Activated T-cell treated with anti-CD3 and anti-CD28 coated beads, Interleukin-2, amount 50 U/mL, for 72 hours (primary cell): ENCODE measurements around the gene ARHGAP25. TPM values are rescaled to one million over a fixed set of nuclear protein-coding genes. Genes with fewer than 3 reads are reported as not detected.
A peak's percentile ranks its signal among the peaks of the same experiment; 100 is the strongest.

Experiments used
- ATAC-seq, 2 donors: fragments of 150-1000 bp; cut with Tn5 transposase; replicated peaks in 1 of 2; 2 replicates each; pipeline ENCODE4 v1.10.0; 2021; ENCODE audit warnings: moderate library complexity in 2 of 2, mild to moderate bottlenecking in 1 of 2
- DNase-seq, 2 donors: peaks; one replicate each; pipeline ENCODE4 v3.0.0; 2021 to 2022; ENCODE audit warnings: mixed read lengths in 1 of 2
- H3K27ac Mint-ChIP-seq: one replicate; pipeline ENCODE4 v1.8.0; 2022; ENCODE audit warnings: mild to moderate bottlenecking, moderate library complexity, mixed read lengths
- H3K27me3 Mint-ChIP-seq: one replicate; pipeline ENCODE4 v1.8.0; 2022; ENCODE audit warnings: low read depth, mixed read lengths
- H3K36me3 Mint-ChIP-seq, 2 donors: one replicate each; pipeline ENCODE4 v1.8.0; 2022; ENCODE audit warnings: mixed read lengths in 2 of 2, mild to moderate bottlenecking in 1 of 2; ENCODE audit not compliant: insufficient read depth in 2 of 2
- H3K4me1 Mint-ChIP-seq: one replicate; pipeline ENCODE4 v1.8.0; 2022; ENCODE audit warnings: low read depth, mixed read lengths
- H3K4me3 Mint-ChIP-seq, 2 donors: one replicate each; pipeline ENCODE4 v1.8.0; 2022; ENCODE audit warnings: mild to moderate bottlenecking in 2 of 2, mixed read lengths in 2 of 2, moderate library complexity in 2 of 2
- H3K9me3 Mint-ChIP-seq, 2 donors: one replicate each; pipeline ENCODE4 v1.8.0; 2022; ENCODE audit warnings: mixed read lengths in 2 of 2
- total RNA-seq, 2 donors: library from RNA; stranded (reverse); gene quantifications; one replicate each; pipeline ENCODE4 v1.2.3, GENCODE V29; 2022

Gene ARHGAP25
- 10 to 100 TPM; 38.3 to 49.5 TPM for total RNA-seq

- ATAC-seq, result peak; percentile 66 to 70
- DNase-seq, result peak; percentile 58 to 64
- Mint-ChIP-seq H3K4me3 (no peak within 1 kb of the TSS), H3K27me3 (no peaks in the 10 kb centered on the region), H3K9me3 (no peaks in the 10 kb centered on the region), H3K4me1 (peaks cover 25% of the 10 kb centered on the region), H3K27ac (no peak within 1 kb of the TSS), H3K36me3 (peaks cover 2 to 6% of the 10 kb centered on the region in 2 donors)
Observed at GRCh38 chr2:68734688-68735525, at the start of gene ARHGAP25. TSS of gene ARHGAP25 (plus strand) at chr2:68734811. CDS start at chr2:68735200, 389 bp downstream.

GRCh38 chr2:68686178-68686577 lies 48.4 kb upstream of the ARHGAP25 start:
- Mint-ChIP-seq H3K9me3 (no peaks in the 10 kb centered on the region), H3K27me3 (peaks cover 8% of the 10 kb centered on the region), H3K4me1 (peaks cover 27% of the 10 kb centered on the region), H3K4me3 (no peak overlapping the region), H3K36me3 (peaks cover 0 to 6% of the 10 kb centered on the region in 2 donors), H3K27ac (no peak overlapping the region)
- DNase-seq, result no peak
- ATAC-seq, result no peak

- no peak overlapping the region for H3K27ac Mint-ChIP-seq
- H3K4me3 Mint-ChIP-seq, result no peak overlapping the region
- ATAC-seq, result no peak
- H3K4me1 Mint-ChIP-seq, result peaks cover 27% of the 10 kb centered on the region
- peaks cover under 1% of the 10 kb centered on the region for H3K27me3 Mint-ChIP-seq
- no peak for DNase-seq
- H3K9me3 Mint-ChIP-seq, result no peaks in the 10 kb centered on the region
- peaks cover 0 to 6% of the 10 kb centered on the region in 2 donors for H3K36me3 Mint-ChIP-seq
Observed at GRCh38 chr2:68687018-68687417, 47.6 kb upstream of the ARHGAP25 start.

- DNase-seq (peak; percentile 4 to 7), ATAC-seq (peak; percentile 72 to 77)
- Mint-ChIP-seq H3K4me1 (peaks cover 27% of the 10 kb centered on the region), H3K27ac (peak overlapping the region; percentile 25), H3K27me3 (peaks cover 7% of the 10 kb centered on the region), H3K36me3 (peaks cover 0 to 6% of the 10 kb centered on the region in 2 donors), H3K9me3 (no peaks in the 10 kb centered on the region), H3K4me3 (peak overlapping the region; percentile 43 to 72)
Observed at GRCh38 chr2:68689553-68690537, 44.8 kb upstream of the ARHGAP25 start.

GRCh38 chr2:68690851-68691250 lies 43.8 kb upstream of the ARHGAP25 start:
- no peaks in the 10 kb centered on the region for H3K9me3 Mint-ChIP-seq
- peaks cover 15% of the 10 kb centered on the region for H3K27me3 Mint-ChIP-seq
- H3K4me1 Mint-ChIP-seq, result peaks cover 27% of the 10 kb centered on the region
- peaks cover 0 to 6% of the 10 kb centered on the region in 2 donors for H3K36me3 Mint-ChIP-seq
- H3K27ac Mint-ChIP-seq, result no peak overlapping the region
- ATAC-seq (no peak), DNase-seq (no peak)
- H3K4me3 Mint-ChIP-seq, result no peak overlapping the region

GRCh38 chr2:68692511-68692910 lies 42.1 kb upstream of the ARHGAP25 start:
- peaks cover 0 to 2% of the 10 kb centered on the region in 2 donors for H3K9me3 Mint-ChIP-seq
- DNase-seq, result no peak
- peaks cover 0 to 6% of the 10 kb centered on the region in 2 donors for H3K36me3 Mint-ChIP-seq
- no peak for ATAC-seq
- H3K27me3 Mint-ChIP-seq, result peaks cover 20% of the 10 kb centered on the region
- H3K4me3 Mint-ChIP-seq, result no peak overlapping the region
- no peak overlapping the region for H3K27ac Mint-ChIP-seq
- peaks cover 27% of the 10 kb centered on the region for H3K4me1 Mint-ChIP-seq

- ATAC-seq (no peak), DNase-seq (no peak)
- Mint-ChIP-seq H3K4me1 (peaks cover 18% of the 10 kb centered on the region), H3K9me3 (peaks cover 0 to 2% of the 10 kb centered on the region in 2 donors), H3K36me3 (no peaks in the 10 kb centered on the region), H3K4me3 (no peak overlapping the region), H3K27me3 (peaks cover 20% of the 10 kb centered on the region), H3K27ac (no peak overlapping the region)
Observed at GRCh38 chr2:68693951-68694350, 40.7 kb upstream of the ARHGAP25 start.

- ATAC-seq (no peak), DNase-seq (no peak)
- no peak overlapping the region for H3K4me3 Mint-ChIP-seq
- peaks cover 8 to 9% of the 10 kb centered on the region in 2 donors for H3K9me3 Mint-ChIP-seq
- no peak overlapping the region for H3K27ac Mint-ChIP-seq
- peaks cover 20% of the 10 kb centered on the region for H3K27me3 Mint-ChIP-seq
- no peaks in the 10 kb centered on the region for H3K4me1 Mint-ChIP-seq
- H3K36me3 Mint-ChIP-seq, result peaks cover 0 to 9% of the 10 kb centered on the region in 2 donors
Observed at GRCh38 chr2:68695971-68696370, 38.6 kb upstream of the ARHGAP25 start.

- Mint-ChIP-seq H3K4me1 (no peaks in the 10 kb centered on the region), H3K27me3 (peaks cover 20% of the 10 kb centered on the region), H3K27ac (no peak overlapping the region), H3K4me3 (no peak overlapping the region), H3K9me3 (peaks cover 8 to 9% of the 10 kb centered on the region in 2 donors), H3K36me3 (peaks cover 0 to 9% of the 10 kb centered on the region in 2 donors)
- no peak for DNase-seq
- no peak for ATAC-seq
Observed at GRCh38 chr2:68696554-68696953, 38.1 kb upstream of the ARHGAP25 start.

GRCh38 chr2:68698567-68699377 lies 35.8 kb upstream of the ARHGAP25 start:
- peaks cover 0 to 9% of the 10 kb centered on the region in 2 donors for H3K36me3 Mint-ChIP-seq
- H3K27me3 Mint-ChIP-seq, result peaks cover 16% of the 10 kb centered on the region
- peaks cover 4% of the 10 kb centered on the region for H3K4me1 Mint-ChIP-seq
- DNase-seq (no peak), ATAC-seq (no peak)
- no peak overlapping the region for H3K4me3 Mint-ChIP-seq
- H3K9me3 Mint-ChIP-seq, result peaks cover 8 to 9% of the 10 kb centered on the region in 2 donors
- no peak overlapping the region for H3K27ac Mint-ChIP-seq

- Mint-ChIP-seq H3K4me1 (peaks cover 4% of the 10 kb centered on the region), H3K27ac (no peak overlapping the region), H3K36me3 (peaks cover 0 to 9% of the 10 kb centered on the region in 2 donors), H3K4me3 (no peak overlapping the region), H3K27me3 (peaks cover 6% of the 10 kb centered on the region), H3K9me3 (peaks cover 8 to 9% of the 10 kb centered on the region in 2 donors)
- ATAC-seq, result no peak
- DNase-seq, result no peak
Observed at GRCh38 chr2:68700560-68700959, 34.1 kb upstream of the ARHGAP25 start.

- H3K4me3 Mint-ChIP-seq, result no peak overlapping the region
- H3K36me3 Mint-ChIP-seq, result no peaks in the 10 kb centered on the region
- no peak for DNase-seq
- no peaks in the 10 kb centered on the region for H3K27me3 Mint-ChIP-seq
- no peak for ATAC-seq
- peaks cover 19% of the 10 kb centered on the region for H3K4me1 Mint-ChIP-seq
- no peak overlapping the region for H3K27ac Mint-ChIP-seq
- no peaks in the 10 kb centered on the region for H3K9me3 Mint-ChIP-seq
Observed at GRCh38 chr2:68706637-68707036, 28.0 kb upstream of the ARHGAP25 start.
